Transverse colon (tissue), 4 donors: ENCODE results near the gene FLYWCH2.

Experiments
- EP300 ChIP-seq: sonication (generic); formaldehyde crosslinking; IDR thresholded peaks from one replicate; pipeline ENCODE4 v1.6.1; 2017; ENCODE audit warnings: antibody characterized with exemption, low read depth
- POLR2A ChIP-seq: fragments of 450-650 bp; IDR thresholded peaks from one replicate; pipeline ENCODE4 v1.6.1; 2016; ENCODE audit warnings: antibody characterized with exemption, mild to moderate bottlenecking, moderate library complexity
- POLR2AphosphoS5 ChIP-seq, 3 donors: sonication (generic); formaldehyde crosslinking; IDR thresholded peaks; one replicate each; pipeline ENCODE4 v1.6.1; 2016; ENCODE audit warnings: antibody characterized with exemption in 3 of 3
- TF ChIP-seq, protein P1 (sequence below), 5 experiments: fragments of 200-600 bp in 3 of 5; fragments of 450-650 bp in 2 of 5; sonication (generic) in 3 of 5; IDR thresholded peaks; 1 replicate in 2 of 5; 2 replicates in 3 of 5; pipeline ENCODE4 v1.5.1; 2016 to 2017; ENCODE audit warnings: antibody characterized with exemption in 5 of 5, inconsistent platforms in 3 of 5, mild to moderate bottlenecking in 2 of 5, moderate library complexity in 1 of 5

DNA sequence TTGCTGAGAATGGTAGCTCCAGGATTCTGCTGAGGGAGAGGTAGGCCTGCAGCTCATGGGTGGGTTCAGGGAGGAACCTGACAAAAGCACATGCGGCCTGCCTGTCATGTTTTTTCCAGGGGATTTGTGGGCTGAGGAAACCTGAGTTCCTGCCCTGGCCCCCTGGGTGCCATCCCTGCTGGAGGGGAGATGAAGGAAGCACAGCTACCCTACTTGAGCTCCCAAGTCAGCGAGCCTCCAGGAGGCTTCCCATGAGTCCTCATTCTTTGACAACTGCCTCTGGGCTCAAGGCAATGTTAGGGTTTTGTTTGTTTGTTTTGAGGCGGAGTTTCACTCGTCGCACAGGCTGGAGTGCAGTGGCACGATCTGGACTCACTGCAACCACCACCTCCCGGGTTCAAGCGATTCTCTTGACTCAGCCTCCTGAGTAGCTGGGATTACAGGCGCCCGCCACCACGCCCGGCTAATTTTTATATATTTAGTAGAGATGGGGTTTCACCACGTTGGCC is 16.6 kb downstream of the FLYWCH2 start:
- TF ChIP-seq, protein P1, sequence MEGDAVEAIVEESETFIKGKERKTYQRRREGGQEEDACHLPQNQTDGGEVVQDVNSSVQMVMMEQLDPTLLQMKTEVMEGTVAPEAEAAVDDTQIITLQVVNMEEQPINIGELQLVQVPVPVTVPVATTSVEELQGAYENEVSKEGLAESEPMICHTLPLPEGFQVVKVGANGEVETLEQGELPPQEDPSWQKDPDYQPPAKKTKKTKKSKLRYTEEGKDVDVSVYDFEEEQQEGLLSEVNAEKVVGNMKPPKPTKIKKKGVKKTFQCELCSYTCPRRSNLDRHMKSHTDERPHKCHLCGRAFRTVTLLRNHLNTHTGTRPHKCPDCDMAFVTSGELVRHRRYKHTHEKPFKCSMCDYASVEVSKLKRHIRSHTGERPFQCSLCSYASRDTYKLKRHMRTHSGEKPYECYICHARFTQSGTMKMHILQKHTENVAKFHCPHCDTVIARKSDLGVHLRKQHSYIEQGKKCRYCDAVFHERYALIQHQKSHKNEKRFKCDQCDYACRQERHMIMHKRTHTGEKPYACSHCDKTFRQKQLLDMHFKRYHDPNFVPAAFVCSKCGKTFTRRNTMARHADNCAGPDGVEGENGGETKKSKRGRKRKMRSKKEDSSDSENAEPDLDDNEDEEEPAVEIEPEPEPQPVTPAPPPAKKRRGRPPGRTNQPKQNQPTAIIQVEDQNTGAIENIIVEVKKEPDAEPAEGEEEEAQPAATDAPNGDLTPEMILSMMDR (IDR thresholded peaks at IDR 0.05) = no peak
- TF ChIP-seq POLR2AphosphoS5 (IDR thresholded peaks at IDR 0.05) (no peak), POLR2A (no peak), EP300 (no peak)
